ENCODE data around the gene KCNN4. TPM values are rescaled to one million over a fixed set of nuclear protein-coding genes. Genes with fewer than 3 reads are reported as not detected.
"Not testable (repeated sequence)": the region's sequence is repeated elsewhere in the genome, so short reads cannot be mapped to it uniquely, and the experiment has no call there.

The KCNN4 gene
- total RNA-seq, 1 donor from 2014 or later, result 0.46 TPM

- DNase-seq (ENCODE audit: low read depth, low spot score), result no peak
These were observed 5.4 kb downstream of the KCNN4 start for GRCh38 chr19:43775299-43775890.

GRCh38 chr19:43774940-43775258, 5.9 kb downstream of the KCNN4 start:
- not testable (repeated sequence) for DNase-seq (ENCODE audit: low read depth, low spot score)

DNA sequence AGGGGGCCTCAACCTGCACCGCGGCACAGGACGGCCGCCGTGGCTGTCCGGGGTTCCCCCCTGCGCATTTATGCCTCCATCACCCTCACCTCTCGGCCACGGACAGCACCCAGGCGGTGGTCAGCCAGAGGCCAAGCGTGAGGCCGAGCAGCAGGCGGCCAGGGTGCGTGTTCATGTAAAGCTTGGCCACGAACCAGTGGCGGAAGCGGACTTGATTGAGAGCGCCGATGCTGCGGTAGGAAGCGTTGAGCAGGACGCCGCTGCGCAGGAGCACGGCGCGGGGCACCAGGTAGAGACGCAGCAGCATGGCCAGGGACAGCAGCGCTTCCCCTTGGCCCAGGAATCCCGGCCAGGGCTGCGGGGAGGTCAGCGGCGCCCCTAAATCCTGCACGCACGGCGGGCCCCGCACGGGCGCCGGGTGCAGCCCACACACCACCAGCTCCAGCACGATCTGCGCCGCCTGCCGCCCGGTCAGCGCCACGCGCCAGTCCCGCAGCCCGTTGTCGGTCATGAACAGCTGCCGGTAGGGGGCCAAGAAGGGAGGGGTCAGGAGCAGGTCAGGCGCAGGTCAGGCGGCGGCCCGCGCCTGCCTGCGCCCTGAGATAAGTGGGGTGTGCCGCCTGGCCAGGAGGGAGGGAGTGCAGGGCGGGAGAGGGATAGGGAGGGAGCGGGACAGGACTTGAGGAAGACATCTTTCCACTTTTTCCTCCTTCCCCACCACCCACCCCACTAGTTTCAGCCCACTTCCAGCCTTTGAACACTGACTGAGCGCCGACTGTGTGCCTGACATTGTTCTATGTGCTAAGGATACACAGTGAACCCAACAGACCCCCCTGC, 6.5 kb downstream of the KCNN4 start:
- no peak for DNase-seq (ENCODE audit: low read depth, low spot score)

DNA sequence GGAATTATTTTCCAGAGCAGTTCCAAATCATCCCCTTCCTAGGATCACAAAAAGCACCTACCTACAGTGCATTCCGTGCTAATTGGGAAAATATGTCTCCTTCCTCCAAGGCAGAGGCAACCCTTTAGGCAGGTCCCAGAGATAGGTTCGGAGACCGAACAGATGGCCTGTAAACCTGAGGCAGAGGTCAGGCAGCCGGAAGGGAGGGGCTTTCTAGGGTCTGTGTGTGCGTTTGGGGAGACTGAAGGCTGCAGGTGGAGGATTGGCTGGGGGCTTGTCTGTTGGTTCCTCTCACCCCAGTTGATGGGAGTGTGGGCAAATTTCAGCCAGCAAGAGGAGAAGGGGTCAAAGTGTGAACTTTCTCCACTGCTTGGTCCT, 7.1 kb downstream of the KCNN4 start:
- DNase-seq (ENCODE audit: low read depth, low spot score), result no peak

GRCh38 chr19:43769256-43769655, 11.5 kb downstream of the KCNN4 start:
- DNase-seq (ENCODE audit: low read depth, low spot score), result no peak

DNA sequence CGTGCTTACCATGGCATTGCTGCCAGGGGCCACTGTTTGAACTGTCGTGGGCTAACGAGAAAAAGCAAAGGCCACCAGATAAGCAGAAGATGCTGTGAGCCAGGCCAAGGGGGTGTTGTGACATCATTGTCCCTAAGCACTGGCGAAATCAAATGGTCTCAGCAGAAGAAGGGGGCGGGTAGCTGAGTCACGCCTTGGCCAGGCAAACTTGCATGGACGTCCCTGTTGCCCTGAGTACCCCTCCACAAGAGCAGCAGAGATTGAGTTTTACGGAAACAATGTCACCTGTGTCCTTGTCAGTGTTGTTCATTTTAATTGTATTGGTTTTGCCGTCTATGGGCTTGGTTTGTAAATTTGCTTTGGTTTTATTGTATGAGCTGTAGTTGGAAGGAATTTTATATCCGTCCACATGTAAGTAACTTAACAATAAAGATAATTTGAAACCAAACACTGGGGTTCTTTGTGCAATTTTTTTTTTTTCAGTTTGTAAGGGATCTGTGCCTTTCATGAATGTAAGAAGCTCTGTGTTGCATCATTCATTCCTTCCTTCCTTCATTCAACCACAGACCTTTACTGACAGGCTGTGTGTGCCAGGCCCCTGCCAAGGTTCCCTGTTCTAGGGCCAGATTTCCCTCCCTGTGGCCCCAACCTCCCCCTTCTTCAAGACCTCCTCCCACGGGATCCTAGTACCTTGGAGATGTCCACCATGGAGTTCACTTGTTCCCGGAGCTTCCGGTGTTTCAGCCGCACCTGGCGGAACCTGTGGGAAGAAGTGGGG, 12.3 kb downstream of the KCNN4 start:
- no peak for DNase-seq (ENCODE audit: low read depth, low spot score)

GRCh38 chr19:43767818-43768217, 13.0 kb downstream of the KCNN4 start:
- no peak for DNase-seq (ENCODE audit: low read depth, low spot score)

GRCh38 chr19:43767316-43767715, 13.5 kb downstream of the KCNN4 start:
- no peak for DNase-seq (ENCODE audit: low read depth, low spot score)

DNA sequence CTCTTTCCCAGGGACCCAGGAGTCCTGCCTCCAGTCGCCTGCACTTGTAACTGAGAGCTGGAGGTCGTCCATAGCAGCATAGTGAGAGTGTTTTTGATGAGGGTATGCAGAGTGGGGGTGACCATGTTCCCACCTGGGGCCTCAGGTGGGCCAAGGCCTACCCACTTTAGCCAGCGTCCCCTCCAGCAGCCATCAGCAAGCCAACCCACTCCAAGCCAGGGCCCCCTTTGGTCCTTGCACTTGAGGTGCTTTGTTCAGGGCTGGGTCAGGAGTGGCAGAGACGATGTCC, 14.1 kb downstream of the KCNN4 start:
- no peak for DNase-seq (ENCODE audit: low read depth, low spot score)

GRCh38 chr19:43765109-43765876, 15.5 kb downstream of the KCNN4 start:
- DNase-seq (ENCODE audit: low read depth, low spot score), result peak; percentile 57

GRCh38 chr19:43764684-43765083, 16.1 kb downstream of the KCNN4 start:
- not testable (repeated sequence) for DNase-seq (ENCODE audit: low read depth, low spot score)

- no peak for DNase-seq (ENCODE audit: low read depth, low spot score)
These were observed 17.3 kb downstream of the KCNN4 start for GRCh38 chr19:43763473-43763939.

DNA sequence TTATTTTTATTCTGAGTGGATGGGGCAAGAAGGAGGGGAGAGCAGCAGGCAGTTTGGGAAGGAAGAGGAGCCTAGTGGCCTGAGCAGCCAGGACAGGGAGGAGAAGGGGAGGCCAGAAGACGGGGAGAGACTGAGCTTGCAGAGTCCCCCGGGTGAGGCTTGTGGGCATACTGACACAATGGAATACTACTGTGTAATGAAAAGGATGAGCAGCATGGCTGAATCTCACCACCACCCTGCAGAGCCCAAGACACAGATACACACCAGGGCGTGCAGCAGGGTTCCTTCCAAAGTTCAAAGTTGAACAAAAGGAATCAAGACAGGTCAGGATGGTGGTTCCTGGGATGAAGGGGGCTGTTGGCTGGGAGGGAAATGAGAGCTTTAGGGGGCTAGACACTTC, 18.0 kb downstream of the KCNN4 start:
- no peak for DNase-seq (ENCODE audit: low read depth, low spot score)

GRCh38 chr19:43760941-43761340, 19.8 kb downstream of the KCNN4 start:
- no peak for DNase-seq (ENCODE audit: low read depth, low spot score)

GRCh38 chr19:43759515-43759914, 21.3 kb downstream of the KCNN4 start:
- DNase-seq (ENCODE audit: low read depth, low spot score), result no peak

DNA sequence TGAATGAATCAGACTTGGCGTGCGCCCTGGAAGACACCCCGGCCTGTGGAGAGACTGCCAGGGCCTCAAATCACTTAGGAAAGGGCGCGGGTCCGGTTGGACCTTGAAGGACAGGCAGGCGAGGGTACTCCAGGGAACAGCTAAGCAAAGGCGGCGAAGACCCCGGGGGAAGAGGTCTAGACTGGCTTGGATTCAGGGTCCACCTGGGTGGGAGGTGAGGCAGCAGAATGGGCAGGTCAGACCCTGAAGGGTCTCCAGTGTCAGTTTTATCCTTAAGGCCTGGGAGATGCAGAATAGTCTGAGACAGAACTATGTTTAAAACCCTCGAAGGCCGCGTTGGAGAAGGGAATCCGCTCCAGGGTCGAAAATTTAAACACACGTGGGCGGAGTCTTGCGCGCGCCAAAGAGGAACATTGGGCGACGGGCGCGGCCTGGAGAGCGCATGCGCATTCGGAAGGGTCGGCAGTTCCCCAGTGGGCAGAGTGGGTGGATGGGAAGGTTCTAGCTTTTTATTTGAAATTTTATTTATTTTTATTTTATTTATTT, 25.4 kb downstream of the KCNN4 start:
- DNase-seq (ENCODE audit: low read depth, low spot score), result no peak

DNA sequence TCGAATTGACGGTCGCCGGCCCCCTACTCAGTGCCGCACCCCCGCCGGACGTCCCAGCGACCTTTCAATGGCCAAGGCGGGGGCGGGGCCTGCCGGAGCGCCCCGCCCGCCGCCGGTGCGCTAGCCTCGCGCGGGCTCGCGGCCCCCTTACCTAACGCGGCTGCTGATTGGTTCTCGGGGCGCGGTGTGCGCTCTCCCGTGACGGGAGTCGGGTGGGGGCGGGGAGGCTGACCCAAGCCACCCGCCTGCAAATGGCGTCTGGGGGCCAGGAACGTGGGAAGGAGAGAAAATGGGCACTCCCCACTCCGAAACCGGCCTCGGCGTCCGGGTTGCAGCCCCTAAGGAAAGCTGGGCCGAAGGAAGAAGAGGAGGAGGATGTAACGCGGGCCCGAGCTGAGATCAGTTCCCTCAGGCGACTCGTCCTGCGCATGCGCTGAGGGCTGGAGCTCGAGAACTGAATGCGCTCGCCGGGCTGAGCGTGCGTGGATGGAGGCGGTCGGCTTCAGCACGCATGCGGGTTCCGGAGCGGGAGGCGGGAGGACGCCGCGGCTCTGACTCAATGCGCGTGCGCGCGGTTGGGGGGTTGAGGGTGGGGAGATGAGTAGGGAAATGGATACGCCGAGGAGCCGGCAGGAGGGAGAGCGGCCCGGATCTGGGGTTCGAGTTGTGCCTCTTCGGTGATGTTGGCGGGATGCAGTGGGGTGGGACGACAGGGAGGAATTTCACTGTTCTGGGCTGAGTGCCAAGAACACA, 26.1 kb downstream of the KCNN4 start, which contains the start of gene SMG9:
Gene SMG9, minus strand, starts transcription at position 460 of the 753 bp plus-strand sequence. CDS start 4,221 bp downstream, outside the sequence.
- DNase-seq (ENCODE audit: low read depth, low spot score), result peak; percentile 83

DNA sequence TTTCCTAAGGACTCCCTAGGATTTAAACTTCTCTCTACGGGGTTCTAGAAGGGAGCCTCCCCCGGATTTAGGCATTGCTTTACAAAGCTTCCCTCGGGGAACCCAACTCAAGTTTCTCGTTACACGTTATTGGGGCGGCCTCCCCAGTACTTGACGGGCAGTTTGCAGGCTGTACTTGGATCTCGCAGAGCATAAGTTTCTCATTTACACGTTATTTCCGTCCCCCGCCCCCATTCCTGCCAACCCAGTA, 26.6 kb downstream of the KCNN4 start:
- no peak for DNase-seq (ENCODE audit: low read depth, low spot score)

- no peak for DNase-seq (ENCODE audit: low read depth, low spot score)
These were observed 28.4 kb downstream of the KCNN4 start for GRCh38 chr19:43752287-43752875.

DNA sequence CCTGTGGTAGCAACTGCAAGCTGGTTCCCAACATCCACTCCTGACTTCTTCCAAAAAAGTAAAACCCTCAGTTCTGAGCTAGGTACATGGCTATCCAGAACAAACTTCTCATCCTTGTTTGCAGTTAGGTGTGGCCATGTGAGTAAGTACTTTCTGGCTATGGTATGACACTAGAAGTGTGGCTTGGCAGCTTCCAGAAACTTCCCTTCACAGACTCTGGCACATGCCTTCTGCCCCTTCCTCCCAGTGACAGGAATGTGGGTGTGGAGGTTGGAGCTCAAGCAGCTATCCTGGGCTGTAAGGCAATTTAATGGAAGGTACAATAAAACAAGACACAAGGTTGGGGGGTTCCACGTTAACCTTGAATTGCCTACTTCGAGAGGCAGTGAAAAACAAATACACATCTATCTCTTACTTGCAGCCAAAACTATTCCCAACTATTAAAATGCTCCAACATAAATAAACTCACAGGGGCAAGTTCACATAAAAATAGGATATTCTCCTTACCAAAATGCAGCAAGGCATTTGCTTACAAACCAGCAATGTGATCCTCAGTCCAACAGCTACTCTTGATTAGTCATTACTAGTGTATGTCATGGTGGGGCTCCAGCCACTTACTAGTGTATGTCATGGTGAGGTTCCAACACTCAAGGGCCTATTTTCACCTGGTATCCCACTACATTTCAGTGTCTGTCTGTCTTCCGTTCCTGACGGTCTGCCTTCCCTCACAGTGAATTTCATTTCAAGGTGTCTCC, 29.1 kb downstream of the KCNN4 start:
- no peak for DNase-seq (ENCODE audit: low read depth, low spot score)
